Measurements from ENCODE around the gene CHI3L1. TPM values are rescaled to one million over a fixed set of nuclear protein-coding genes. Genes with fewer than 3 reads are reported as not detected.

The CHI3L1 gene
- total RNA-seq, 1 experiment from 2014 or later = not detected

DNA sequence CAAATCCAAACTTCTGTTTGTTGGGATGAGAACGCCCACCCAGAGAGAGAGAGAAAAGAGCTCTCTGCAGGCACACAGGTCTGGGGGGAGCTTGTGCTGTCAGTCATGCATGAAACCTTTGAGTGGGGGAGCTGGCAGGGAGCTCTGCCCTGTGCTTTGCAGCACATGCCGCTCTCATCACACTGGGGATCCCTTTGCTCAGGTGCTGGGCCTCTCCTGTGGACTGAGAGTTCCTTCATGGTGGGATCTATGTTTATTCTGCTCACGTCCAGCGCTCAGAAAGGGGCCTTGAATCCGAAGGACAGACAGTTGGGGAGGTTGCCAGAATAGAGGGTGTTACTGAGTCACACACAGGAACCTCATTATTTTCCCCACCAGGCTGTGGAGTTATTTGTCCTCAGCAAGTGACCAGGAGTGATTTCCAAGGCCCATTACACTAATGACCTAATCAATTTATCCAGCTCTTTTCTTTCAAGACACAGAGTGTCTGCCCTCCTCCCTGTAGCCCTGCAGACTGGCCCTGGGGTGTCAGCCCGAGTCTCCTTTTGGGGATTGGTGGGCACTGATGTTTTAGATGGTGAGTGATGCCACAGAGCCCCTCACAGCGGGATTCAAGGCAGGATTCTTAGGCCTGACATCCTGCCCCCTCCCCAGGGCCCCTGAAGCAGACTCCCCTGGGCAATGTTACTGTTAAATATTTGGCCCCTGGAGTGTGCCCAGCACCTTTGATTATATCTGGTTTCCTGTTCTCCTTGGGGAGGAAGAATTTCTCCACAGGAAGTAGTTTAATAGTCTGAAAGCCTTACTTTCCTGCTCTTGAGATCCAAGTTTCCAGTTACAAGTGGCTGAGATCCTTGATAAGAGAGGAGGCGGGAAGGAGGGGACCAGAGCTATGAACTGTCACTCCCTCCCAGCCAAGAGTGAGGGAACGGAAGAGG is 33.2 kb downstream of the CHI3L1 start:
- Histone ChIP-seq H4K20me1 (ENCODE audit: insufficient read depth) (no peaks in the 10 kb centered on the region), H3K4me1 (ENCODE audit: control insufficient read depth in 1 of 2, insufficient read depth in 2 of 2, low read length in 2 of 2) (peaks cover 3 to 33% of the 10 kb centered on the region in 2 experiments; a peak in 3 of 4 replicates), H3K4me2 (ENCODE audit: low read length) (0 out of 2 replicates have a peak overlapping the region, but pooled peaks have one; percentile 16), H3K27me3 (ENCODE audit: insufficient read depth, low read length) (no peaks in the 10 kb centered on the region), H3K27ac (ENCODE audit: low read depth, low read length) (no peak overlapping the region), H3K79me2 (ENCODE audit: insufficient read depth, low read length) (no peaks in the 10 kb centered on the region), H3K9me2 (ENCODE audit: insufficient read depth) (no peaks in the 10 kb centered on the region), H3K9me3 (ENCODE audit: control insufficient read depth in 1 of 2, insufficient read depth in 1 of 2, low read depth in 1 of 2, low read length in 2 of 2) (no peaks in the 10 kb centered on the region), H2AFZ (ENCODE audit: low read depth, low read length, poor library complexity, severe bottlenecking) (no peak overlapping the region), H3K4me3 (replicated peaks in 1 of 2; ENCODE audit: low read depth in 1 of 2, low read length in 2 of 2) (no peak overlapping the region), H3K36me3 (ENCODE audit: control insufficient read depth in 1 of 2, insufficient read depth in 2 of 2, low read length in 2 of 2) (no peaks in the 10 kb centered on the region), H3K9ac (ENCODE audit: low read length) (no peak overlapping the region)
- DNase-seq (ENCODE audit: low read depth, low spot score) = no peak
- POLR2A ChIA-PET = no interaction called here
- no TSS peak for BruUV-seq (replicated peaks)
- CTCF ChIA-PET = interaction anchor here (1.0 to 1.4 kb wide), 2 partner anchors 13 to 19 kb away, joined by 3 read pairs; no protein-coding TSS in a partner anchor
- TF ChIP-seq ZFX (IDR thresholded peaks at IDR 0.05) (no peak), ZNF274 (IDR thresholded peaks at IDR 0.05; ENCODE audit: low read depth, low read length) (no peak), CBX3 (IDR thresholded peaks at IDR 0.05; ENCODE audit: low read depth) (no peak), EZH2phosphoT487 (IDR thresholded peaks at IDR 0.05; ENCODE audit: borderline replicate concordance) (no peak), FOSL1 (IDR thresholded peaks at IDR 0.05; ENCODE audit: low read depth) (no peak), YY1 (IDR thresholded peaks at IDR 0.05; ENCODE audit: extremely low read depth, insufficient replicate concordance, low read depth, low read length) (no peak), SP1 (IDR thresholded peaks at IDR 0.05; ENCODE audit: low read depth) (no peak), POLR2AphosphoS5 (IDR thresholded peaks at IDR 0.05; ENCODE audit: low read depth, low read length) (no peak), CEBPB (IDR thresholded peaks at IDR 0.05; ENCODE audit: low read depth) (no peak), SIN3A (IDR thresholded peaks at IDR 0.05; ENCODE audit: low read depth) (no peak), RAD21 (IDR thresholded peaks at IDR 0.05; ENCODE audit: low read depth) (no peak)
- TF ChIP-seq, protein P1, sequence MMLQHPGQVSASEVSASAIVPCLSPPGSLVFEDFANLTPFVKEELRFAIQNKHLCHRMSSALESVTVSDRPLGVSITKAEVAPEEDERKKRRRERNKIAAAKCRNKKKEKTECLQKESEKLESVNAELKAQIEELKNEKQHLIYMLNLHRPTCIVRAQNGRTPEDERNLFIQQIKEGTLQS (IDR thresholded peaks at IDR 0.05) = no peak
- intact Hi-C loops (cut with micrococcal nuclease) = no loop called here
- ATAC-seq = no peak
- RAD21 ChIA-PET (ENCODE audit: low non-redundant PET in 1 of 2, low total read pairs in 2 of 2, uncharacterized antibody in 2 of 2, unreplicated experiment in 2 of 2) = no interaction called here
